Measurements from ENCODE around the gene PIAS4. TPM values are rescaled to one million over a fixed set of nuclear protein-coding genes. Genes with fewer than 3 reads are reported as not detected.

PIAS4 gene
- total RNA-seq, 1 experiment from 2014 or later, result 45.7 TPM

GRCh38 chr19:3978145-3978544, 29.4 kb upstream of the PIAS4 start:
- H3K4me3 ChIP-seq (ENCODE audit: low read depth, low read length), result no peak overlapping the region
- CTCF ChIA-PET, result no interaction called here
- DNase-seq, result no peak
- no peaks in the 10 kb centered on the region for H3K27me3 ChIP-seq (replicated peaks; ENCODE audit: control insufficient read depth, insufficient read depth, low read length)
- Mint-ChIP-seq H3K4me3 (ENCODE audit: unreplicated experiment) (no peak overlapping the region), H3K27me3 (ENCODE audit: insufficient read depth, unreplicated experiment) (no peaks in the 10 kb centered on the region), H3K4me1 (ENCODE audit: low read depth, unreplicated experiment) (no peaks in the 10 kb centered on the region), H3K36me3 (ENCODE audit: insufficient read depth, unreplicated experiment) (peaks cover 84% of the 10 kb centered on the region), H3K27ac (ENCODE audit: unreplicated experiment) (peak overlapping the region; percentile 57), H3K9me3 (ENCODE audit: unreplicated experiment) (no peaks in the 10 kb centered on the region)
- POLR2A ChIA-PET, result no interaction called here
- H3K9me3 ChIP-seq, result no peaks in the 10 kb centered on the region
- H3K4me1 ChIP-seq, result peaks cover 2% of the 10 kb centered on the region; the same call in 1 of the 2 replicates
- intact Hi-C loops (cut with micrococcal nuclease; ENCODE audit: unreplicated experiment), result no loop called here
- H3K36me3 ChIP-seq (ENCODE audit: control insufficient read depth, insufficient read depth, low read length), result peaks cover 42% of the 10 kb centered on the region
- no peak for TF ChIP-seq CTCF (IDR thresholded peaks at IDR 0.05; ENCODE audit: insufficient read depth in 1 of 2, low read depth in 1 of 2, low read length in 1 of 2, severe bottlenecking in 1 of 2, unreplicated experiment in 1 of 2)
- BruUV-seq (replicated peaks), result no TSS peak

GRCh38 chr19:3979289-3979673, 28.3 kb upstream of the PIAS4 start:
- CTCF ChIA-PET, result interaction anchor here (1.0 kb wide), 1 partner anchor 9 kb away, joined by 7 read pairs; no protein-coding TSS in a partner anchor
- Histone ChIP-seq H3K36me3 (ENCODE audit: control insufficient read depth, insufficient read depth, low read length) (peaks cover 49% of the 10 kb centered on the region), H3K4me1 (peaks cover 12% of the 10 kb centered on the region), H3K9me3 (no peaks in the 10 kb centered on the region), H3K4me3 (ENCODE audit: low read depth, low read length) (no peak overlapping the region), H3K27me3 (replicated peaks; ENCODE audit: control insufficient read depth, insufficient read depth, low read length) (no peaks in the 10 kb centered on the region)
- Mint-ChIP-seq H3K27ac (ENCODE audit: unreplicated experiment) (no peak overlapping the region), H3K4me3 (ENCODE audit: unreplicated experiment) (no peak overlapping the region), H3K4me1 (ENCODE audit: low read depth, unreplicated experiment) (peaks cover 6% of the 10 kb centered on the region), H3K36me3 (ENCODE audit: insufficient read depth, unreplicated experiment) (peaks cover 95% of the 10 kb centered on the region), H3K9me3 (ENCODE audit: unreplicated experiment) (no peaks in the 10 kb centered on the region), H3K27me3 (ENCODE audit: insufficient read depth, unreplicated experiment) (no peaks in the 10 kb centered on the region)
- POLR2A ChIA-PET, result interaction anchor here (1.0 to 1.5 kb wide), 2 partner anchors 10 to 11 kb away, joined by 3 to 4 read pairs; no protein-coding TSS in a partner anchor
- no peak for DNase-seq
- no peak for TF ChIP-seq CTCF (IDR thresholded peaks at IDR 0.05; ENCODE audit: insufficient read depth in 1 of 2, low read depth in 1 of 2, low read length in 1 of 2, severe bottlenecking in 1 of 2, unreplicated experiment in 1 of 2)
- intact Hi-C loops (cut with micrococcal nuclease; ENCODE audit: unreplicated experiment), result no loop called here
- no TSS peak for BruUV-seq (replicated peaks)

GRCh38 chr19:3979674-3980352, 27.7 kb upstream of the PIAS4 start:
- no TSS peak for BruUV-seq (replicated peaks)
- Mint-ChIP-seq H3K4me1 (ENCODE audit: low read depth, unreplicated experiment) (peaks cover 6% of the 10 kb centered on the region), H3K36me3 (ENCODE audit: insufficient read depth, unreplicated experiment) (peaks cover 100% of the 10 kb centered on the region), H3K27ac (ENCODE audit: unreplicated experiment) (no peak overlapping the region), H3K27me3 (ENCODE audit: insufficient read depth, unreplicated experiment) (no peaks in the 10 kb centered on the region), H3K4me3 (ENCODE audit: unreplicated experiment) (no peak overlapping the region), H3K9me3 (ENCODE audit: unreplicated experiment) (no peaks in the 10 kb centered on the region)
- no peaks in the 10 kb centered on the region for H3K27me3 ChIP-seq (replicated peaks; ENCODE audit: control insufficient read depth, insufficient read depth, low read length)
- no peaks in the 10 kb centered on the region for H3K9me3 ChIP-seq
- intact Hi-C loops (cut with micrococcal nuclease; ENCODE audit: unreplicated experiment), result loop anchor here (10.0 kb wide), 1 partner anchor 85 kb away; the partner anchor contains the start of gene ZBTB7A
- POLR2A ChIA-PET, result interaction anchor here (1.0 to 1.5 kb wide), 2 partner anchors 10 to 11 kb away, joined by 3 to 4 read pairs; no protein-coding TSS in a partner anchor
- no peak for TF ChIP-seq CTCF (IDR thresholded peaks at IDR 0.05; ENCODE audit: insufficient read depth in 1 of 2, low read depth in 1 of 2, low read length in 1 of 2, severe bottlenecking in 1 of 2, unreplicated experiment in 1 of 2)
- CTCF ChIA-PET, result interaction anchor here (1.0 kb wide), 1 partner anchor 8 kb away, joined by 7 read pairs; no protein-coding TSS in a partner anchor
- DNase-seq, result no peak
- peaks cover 49% of the 10 kb centered on the region for H3K36me3 ChIP-seq (ENCODE audit: control insufficient read depth, insufficient read depth, low read length)
- no peak overlapping the region for H3K4me3 ChIP-seq (ENCODE audit: low read depth, low read length)
- peaks cover 12% of the 10 kb centered on the region for H3K4me1 ChIP-seq

Measured in Caco-2 (cell line).